Daoy (cell line): ENCODE results near the gene JAM2. TPM values are rescaled to one million over a fixed set of nuclear protein-coding genes. Genes with fewer than 3 reads are reported as not detected.

Experiments used
- DNase-seq: peaks from one replicate; pipeline ENCODE4 v3.0.0-alpha.2; 2015; ENCODE audit warnings: low read depth
- total RNA-seq: library from RNA; depleted of rRNA; stranded (reverse); fragments of >200 nt; shearing (Covaris generic); gene quantifications from 2 replicates; pipeline ENCODE4 v1.2.3, GENCODE V29; 2014

Gene JAM2
- total RNA-seq, 1 experiment from 2014 or later = 1.1 TPM

GRCh38 chr21:25717491-25718147 is 78.6 kb downstream of the JAM2 start:
- DNase-seq = no peak

DNA sequence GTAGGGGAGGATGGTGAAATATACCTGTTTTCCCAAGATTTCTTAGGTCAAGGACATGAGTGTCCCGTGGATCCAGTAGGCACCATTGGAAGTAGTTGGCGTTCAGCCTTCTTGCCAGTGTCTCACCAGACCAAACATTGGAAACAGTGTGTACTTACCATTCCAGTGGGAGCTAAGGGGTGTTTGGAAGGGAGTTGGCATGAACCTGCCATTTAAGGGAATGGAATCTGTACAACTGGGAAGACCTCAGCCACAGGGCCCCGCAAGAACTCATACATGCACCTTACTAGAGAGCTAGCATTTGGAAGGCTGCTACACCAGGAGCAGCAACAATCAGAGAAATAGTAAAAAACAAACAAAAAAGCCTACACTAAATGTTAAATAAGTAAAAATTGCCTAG is 82.9 kb downstream of the JAM2 start:
- DNase-seq = no peak

GRCh38 chr21:25722631-25723030 is 83.6 kb downstream of the JAM2 start:
- no peak for DNase-seq

GRCh38 chr21:25732091-25732760 is 93.2 kb downstream of the JAM2 start:
- DNase-seq = no peak

GRCh38 chr21:25733859-25734653 is 95.0 kb downstream of the JAM2 start:
- DNase-seq = peak; percentile 16

GRCh38 chr21:25734654-25734903 is 95.5 kb downstream of the JAM2 start:
- no peak for DNase-seq

DNA sequence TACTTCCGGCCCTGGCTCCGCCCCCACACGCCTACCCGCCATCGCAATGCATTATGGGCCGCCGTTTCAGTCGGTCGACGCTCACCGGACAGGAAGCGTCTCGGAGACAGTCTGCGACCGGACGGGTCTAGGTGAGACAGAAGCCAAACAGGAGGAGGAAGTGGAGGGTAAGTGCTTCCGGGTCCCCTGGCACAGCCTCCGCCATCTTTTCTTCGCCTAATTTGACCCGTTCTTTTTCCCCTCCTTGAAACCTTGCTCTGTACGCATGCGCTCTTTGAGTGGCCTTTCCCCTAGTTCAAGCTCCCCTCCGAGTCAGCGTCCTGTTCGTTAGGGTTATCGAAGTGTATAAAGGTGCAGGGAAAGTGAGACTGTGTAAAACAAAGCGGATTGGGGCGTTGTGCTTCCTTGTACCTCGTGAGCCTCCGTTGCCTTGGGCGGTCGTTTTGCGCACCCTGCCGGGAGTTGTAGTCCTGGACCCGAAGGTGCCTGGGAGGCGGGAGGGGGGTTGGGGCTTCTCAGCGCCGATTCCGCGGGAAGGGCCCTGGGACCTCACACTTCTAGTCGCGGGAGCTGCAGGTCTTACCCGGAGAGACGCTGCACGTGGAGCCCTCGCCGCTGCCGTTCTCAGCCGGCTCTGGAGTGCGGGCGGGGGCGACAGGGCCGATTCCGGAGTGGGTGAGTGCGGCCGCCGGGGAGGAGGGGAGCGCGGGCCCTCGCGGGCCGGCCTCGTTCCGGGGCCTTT is 96.0 kb downstream of the JAM2 start, which contains the start of the genes ATP5PF and GABPA:
Gene ATP5PF, minus strand, starts transcription at position 1 of the 742 bp plus-strand sequence. CDS start 5,110 bp downstream, outside the sequence.
Gene GABPA, plus strand, starts transcription at position 69 of the 742 bp plus-strand sequence. CDS start 6,627 bp downstream, outside the sequence.
- DNase-seq = peak; percentile 99

DNA sequence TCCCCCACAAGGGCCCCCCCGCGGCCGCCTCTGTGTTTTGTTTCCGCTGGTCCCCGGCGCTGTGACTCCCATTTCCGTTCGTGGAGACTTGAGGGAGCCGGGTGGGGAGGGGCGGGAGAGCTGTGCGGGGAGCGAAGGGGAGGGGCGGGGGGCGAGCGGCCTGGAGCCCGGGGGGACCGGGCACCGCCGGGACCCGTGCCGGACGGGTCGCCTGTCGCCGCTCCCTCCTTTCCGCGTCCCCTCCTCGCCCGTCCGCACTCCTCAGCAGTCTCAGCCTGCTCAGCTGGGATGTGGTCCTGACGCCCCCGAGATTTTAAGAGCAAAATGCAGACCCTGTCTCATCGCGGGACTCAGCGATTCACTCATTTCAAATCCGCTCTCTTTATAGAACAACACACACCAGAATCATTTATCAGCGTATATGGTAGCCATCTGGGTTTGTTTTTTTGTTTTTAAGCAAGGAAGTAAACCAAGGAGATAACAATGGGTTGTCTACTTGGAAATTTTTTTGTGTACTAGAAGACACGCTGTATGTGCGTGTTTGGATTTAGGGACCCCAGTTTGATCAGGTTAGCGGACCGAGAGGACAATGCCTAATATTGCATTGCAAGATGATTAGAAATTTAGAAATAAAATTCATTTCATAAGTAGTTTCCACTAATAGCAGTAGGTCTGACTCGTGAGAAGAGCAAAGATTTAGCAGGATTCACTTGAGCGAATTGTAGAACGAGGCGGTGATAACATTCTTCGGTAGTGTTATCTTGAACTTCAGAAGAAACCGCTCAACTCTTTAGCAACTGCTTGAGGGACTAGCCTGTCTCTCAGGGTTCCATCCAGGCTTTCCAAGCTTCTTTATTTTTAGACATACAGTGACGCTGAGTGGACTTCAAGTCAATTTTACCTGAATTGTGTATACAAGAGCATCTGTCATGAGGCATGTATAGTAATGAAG is 96.9 kb downstream of the JAM2 start:
- peak; percentile 90 for DNase-seq

- DNase-seq = no peak
Measured at GRCh38 chr21:25737421-25737820, 98.4 kb downstream of the JAM2 start.

GRCh38 chr21:25742900-25743299 is 103.8 kb downstream of the JAM2 start:
- DNase-seq = no peak

DNA sequence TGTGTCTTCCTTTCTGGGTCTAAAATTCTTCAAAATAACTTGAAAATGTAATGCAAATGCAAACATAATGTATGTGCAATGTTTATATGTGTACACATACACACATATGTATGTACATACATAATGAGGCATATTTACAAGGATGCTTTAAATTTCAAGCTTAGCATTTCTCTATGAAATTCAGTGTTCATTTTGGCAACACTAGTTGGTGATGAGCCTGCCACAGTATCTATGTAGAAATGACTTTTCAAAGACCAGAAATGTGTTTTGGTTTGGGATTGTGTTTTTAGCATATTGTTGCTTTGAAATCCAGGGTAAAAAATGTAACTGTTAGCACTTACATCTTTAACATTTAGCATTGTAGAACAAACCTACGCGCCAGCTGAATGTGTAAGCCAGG is 105.8 kb downstream of the JAM2 start:
- no peak for DNase-seq

DNA sequence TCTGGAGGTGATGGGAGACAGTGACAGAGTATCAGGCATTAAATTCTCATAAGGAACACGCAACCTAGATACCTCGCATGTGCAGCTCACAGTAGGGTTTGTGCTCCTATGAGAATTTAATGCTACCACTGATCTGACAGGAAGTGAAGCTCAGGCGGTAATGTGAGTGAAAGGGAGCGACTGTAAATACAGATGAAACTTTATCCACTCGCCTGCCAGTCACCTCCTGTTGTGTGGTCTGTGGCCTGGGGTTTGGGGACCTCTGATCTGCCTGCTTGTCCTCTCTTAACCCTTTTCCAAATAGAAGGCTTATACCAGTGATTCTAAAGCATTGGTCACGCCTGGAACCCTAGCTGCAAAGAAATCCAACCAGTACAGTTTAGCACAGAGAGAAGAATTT is 111.0 kb downstream of the JAM2 start:
- no peak for DNase-seq

DNA sequence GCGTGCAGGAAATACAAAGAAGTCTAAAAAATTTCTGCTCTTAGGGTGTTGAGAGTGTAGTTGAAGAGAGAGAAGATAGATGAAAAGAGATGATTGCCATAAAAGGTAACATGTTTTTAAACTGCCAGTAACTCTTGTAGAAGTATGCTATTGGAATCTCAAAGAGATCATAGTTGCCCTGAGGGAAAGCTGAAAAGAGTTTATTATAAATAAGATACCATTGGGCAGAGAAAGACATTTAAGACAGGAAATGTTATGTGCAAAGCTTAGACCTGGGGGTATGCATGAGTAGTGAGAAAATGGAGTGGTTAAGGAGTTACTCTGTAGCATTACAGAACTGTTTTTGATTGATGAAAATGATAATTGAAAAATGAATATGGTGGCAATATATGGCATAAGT is 113.4 kb downstream of the JAM2 start:
- DNase-seq = no peak

- DNase-seq = no peak
Measured at GRCh38 chr21:25756190-25756932, 117.3 kb downstream of the JAM2 start.

DNA sequence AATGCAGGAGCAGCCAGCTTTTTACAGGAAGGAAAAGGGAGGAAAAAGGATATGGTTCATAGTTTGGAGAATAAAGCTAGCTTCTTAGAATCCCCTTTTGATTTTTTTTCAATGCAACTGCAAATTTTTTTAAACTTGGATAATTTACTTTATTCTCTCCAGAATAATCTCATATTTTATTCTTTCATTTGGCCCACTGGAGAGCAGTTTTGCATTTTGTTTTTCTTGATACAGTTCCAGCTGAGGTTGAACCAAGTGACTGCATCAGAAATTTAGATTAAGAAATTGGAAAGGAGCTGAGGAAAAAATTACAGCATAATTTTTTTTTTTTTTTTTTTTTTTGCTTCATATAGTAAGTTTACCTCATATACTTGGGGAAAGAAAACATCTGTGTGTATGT is 118.5 kb downstream of the JAM2 start:
- no peak for DNase-seq

- no peak for DNase-seq
Measured at GRCh38 chr21:25759573-25759972, 120.5 kb downstream of the JAM2 start.

DNA sequence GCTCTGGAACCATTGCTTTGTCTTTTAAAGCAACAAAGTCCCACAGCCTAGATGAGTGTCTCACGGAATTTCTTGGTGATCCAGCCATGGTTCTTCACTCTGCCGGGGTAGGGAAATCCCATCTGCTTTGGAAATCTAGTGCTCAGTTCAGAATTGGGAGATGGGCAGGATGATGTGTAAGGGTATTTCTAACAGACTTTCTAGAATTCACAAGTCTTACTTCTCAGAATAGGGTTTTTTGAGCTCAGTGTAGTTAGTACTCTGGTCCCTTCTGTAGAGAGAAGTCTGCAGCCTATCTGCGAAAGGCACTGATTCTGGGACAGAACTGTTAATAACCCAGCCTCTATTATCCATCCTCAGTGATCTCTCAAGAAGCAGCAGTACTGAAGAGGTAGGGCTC is 121.0 kb downstream of the JAM2 start:
- DNase-seq = no peak

- no peak for DNase-seq
Measured at GRCh38 chr21:25760677-25761076, 121.6 kb downstream of the JAM2 start.

GRCh38 chr21:25764065-25764464 is 125.0 kb downstream of the JAM2 start:
- no peak for DNase-seq
